ENCODE results near the gene INPPL1. TPM values are rescaled to one million over a fixed set of nuclear protein-coding genes. Genes with fewer than 3 reads are reported as not detected.

Gene INPPL1
- total RNA-seq, 1 experiment from 2014 or later: 214 TPM

DNA sequence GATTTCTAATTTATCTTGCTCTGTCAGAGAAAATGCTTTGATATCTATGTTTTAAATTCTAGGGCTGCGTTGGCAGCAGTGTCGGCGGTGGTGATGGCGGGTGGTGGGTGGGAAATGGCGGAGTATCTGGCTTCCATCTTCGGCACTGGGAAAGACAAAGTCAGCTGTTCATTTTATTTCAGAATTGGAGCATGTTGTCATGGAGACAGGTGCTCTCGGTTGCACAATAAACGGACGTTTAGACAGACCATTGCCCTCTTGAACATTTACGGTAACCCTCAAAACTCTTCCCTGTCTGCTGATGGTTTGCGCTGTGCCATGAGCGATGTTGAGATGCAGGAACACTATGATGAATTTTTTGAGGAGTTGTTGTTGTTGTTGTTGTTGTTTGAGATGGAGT is 55.5 kb downstream of the INPPL1 start:
- H3K56ac ChIP-seq (ENCODE audit: insufficient read length, low read depth, low read length): no peak overlapping the region
- no peak overlapping the region for H3K27ac Mint-ChIP-seq
- H4K5ac ChIP-seq (ENCODE audit: insufficient read length, low read depth, low read length): no peak overlapping the region
- H3K9ac ChIP-seq (ENCODE audit: extremely low read depth, insufficient read length, low read length): no peak overlapping the region
- H3K4me1 Mint-ChIP-seq: peaks cover 1 to 2% of the 10 kb centered on the region in 2 experiments; a peak in 3 of 4 replicates
- no peak overlapping the region for H3K14ac ChIP-seq (ENCODE audit: insufficient read depth, low read length)
- H3T11ph ChIP-seq (ENCODE audit: low read length): no peak overlapping the region
- H3K4me2 ChIP-seq (ENCODE audit: insufficient read depth, insufficient read length, low read length): no peak overlapping the region
- TF ChIP-seq, protein P1, sequence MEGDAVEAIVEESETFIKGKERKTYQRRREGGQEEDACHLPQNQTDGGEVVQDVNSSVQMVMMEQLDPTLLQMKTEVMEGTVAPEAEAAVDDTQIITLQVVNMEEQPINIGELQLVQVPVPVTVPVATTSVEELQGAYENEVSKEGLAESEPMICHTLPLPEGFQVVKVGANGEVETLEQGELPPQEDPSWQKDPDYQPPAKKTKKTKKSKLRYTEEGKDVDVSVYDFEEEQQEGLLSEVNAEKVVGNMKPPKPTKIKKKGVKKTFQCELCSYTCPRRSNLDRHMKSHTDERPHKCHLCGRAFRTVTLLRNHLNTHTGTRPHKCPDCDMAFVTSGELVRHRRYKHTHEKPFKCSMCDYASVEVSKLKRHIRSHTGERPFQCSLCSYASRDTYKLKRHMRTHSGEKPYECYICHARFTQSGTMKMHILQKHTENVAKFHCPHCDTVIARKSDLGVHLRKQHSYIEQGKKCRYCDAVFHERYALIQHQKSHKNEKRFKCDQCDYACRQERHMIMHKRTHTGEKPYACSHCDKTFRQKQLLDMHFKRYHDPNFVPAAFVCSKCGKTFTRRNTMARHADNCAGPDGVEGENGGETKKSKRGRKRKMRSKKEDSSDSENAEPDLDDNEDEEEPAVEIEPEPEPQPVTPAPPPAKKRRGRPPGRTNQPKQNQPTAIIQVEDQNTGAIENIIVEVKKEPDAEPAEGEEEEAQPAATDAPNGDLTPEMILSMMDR (conservative IDR thresholded peaks at IDR 0.05): no peak
- H2AFZ ChIP-seq (ENCODE audit: low read length): no peak overlapping the region
- H4K20me1 ChIP-seq (ENCODE audit: control insufficient read depth, insufficient read depth, insufficient read length): no peaks in the 10 kb centered on the region
- H3K79me1 ChIP-seq (ENCODE audit: insufficient read depth, low read depth, low read length, poor library complexity, severe bottlenecking): no peaks in the 10 kb centered on the region
- H3K27me3 Mint-ChIP-seq (ENCODE audit: low read depth): peaks cover 11% of the 10 kb centered on the region
- H3K27me3 ChIP-seq (ENCODE audit: insufficient read depth, low read length): no peaks in the 10 kb centered on the region
- H3K9me3 ChIP-seq (ENCODE audit: control insufficient read depth, low read depth, low read length): no peaks in the 10 kb centered on the region
- H3K4me3 Mint-ChIP-seq: no peak overlapping the region
- H2BK120ac ChIP-seq (ENCODE audit: low read depth, low read length, poor library complexity, severe bottlenecking): no peak overlapping the region
- no peak overlapping the region for H4K8ac ChIP-seq (replicated peaks; ENCODE audit: insufficient read length, low read depth, low read length)
- no peak overlapping the region for H2AK5ac ChIP-seq (ENCODE audit: insufficient read length, low read length)
- no peak overlapping the region for H3K23ac ChIP-seq (ENCODE audit: insufficient read length, low read depth, low read length)
- H3K4ac ChIP-seq (ENCODE audit: low read depth, low read length): no peak overlapping the region
- no peaks in the 10 kb centered on the region for H3K79me2 ChIP-seq (ENCODE audit: insufficient read depth, low read length)
- no peak overlapping the region for H3K18ac ChIP-seq (ENCODE audit: insufficient read length, low read depth, low read length)
- no peak overlapping the region for H4K91ac ChIP-seq (ENCODE audit: insufficient read length, low read depth, low read length)
- H3K36me3 Mint-ChIP-seq (ENCODE audit: insufficient read depth in 1 of 3, low read depth in 3 of 3): no peaks in the 10 kb centered on the region
- no CpG with 5 or more reads among the region's 12 CpGs for WGBS (ENCODE audit: extremely low coverage, insufficient read length, low lambda C conversion rate)
- H2BK5ac ChIP-seq (ENCODE audit: insufficient read length, low read length): no peak overlapping the region
- no peak overlapping the region for H3K27ac ChIP-seq (ENCODE audit: insufficient read length, low read depth, low read length)
- no peaks in the 10 kb centered on the region; the same call in 1 of the 2 replicates for H3K4me1 ChIP-seq (ENCODE audit: insufficient read depth, low read length)
- no peaks in the 10 kb centered on the region for H3K23me2 ChIP-seq (ENCODE audit: insufficient read length, low read depth, low read length, poor library complexity, severe bottlenecking)
- no peak overlapping the region for H2BK20ac ChIP-seq (ENCODE audit: low read depth, low read length, poor library complexity, severe bottlenecking)
- no peaks in the 10 kb centered on the region; a peak in 1 of 5 replicates for H3K9me3 Mint-ChIP-seq
- H2BK12ac ChIP-seq (ENCODE audit: insufficient read length, low read depth, low read length): no peak overlapping the region
- DNase-seq: no peak
- no peak overlapping the region for H2BK15ac ChIP-seq (ENCODE audit: low read depth, low read length)
